ENCODE measurements around the gene AAMP. TPM values are rescaled to one million over a fixed set of nuclear protein-coding genes. Genes with fewer than 3 reads are reported as not detected.

The AAMP gene
- total and polyA plus RNA-seq, 2 donors (not counting 3 experiments of a cell fraction or from before 2014, with no cell fraction given), result 69.3 to 84.4 TPM

GRCh38 chr2:218290316-218291261 is 20.7 kb upstream of the AAMP start:
- no peaks in the 10 kb centered on the region for H3K27me3 ChIP-seq (ENCODE audit: control insufficient read depth in 2 of 2, insufficient read depth in 2 of 2, low read length in 2 of 2)
- intact Hi-C loops (cut with micrococcal nuclease), result no loop called here
- no peaks in the 10 kb centered on the region for H3K9me3 ChIP-seq (replicated peaks; ENCODE audit: control insufficient read depth, insufficient read depth, low read length)
- H3K79me2 ChIP-seq (ENCODE audit: control insufficient read depth, insufficient read depth, low read length), result peaks cover 52% of the 10 kb centered on the region
- H3K4me1 ChIP-seq (ENCODE audit: control insufficient read depth, extremely low read depth, insufficient read depth, low read length), result peaks cover 77% of the 10 kb centered on the region
- no peak for TF ChIP-seq MAX (IDR thresholded peaks at IDR 0.05; ENCODE audit: insufficient read depth, insufficient read length)
- no peak for TF ChIP-seq JUN (IDR thresholded peaks at IDR 0.05; ENCODE audit: borderline replicate concordance, insufficient read depth, insufficient read length, low read depth)
- peak overlapping the region; percentile 84 for H3K4me2 ChIP-seq (ENCODE audit: insufficient read depth, low read length)
- H3K9me1 ChIP-seq (replicated peaks; ENCODE audit: control insufficient read depth, extremely low read depth, insufficient read depth, low read length), result no peaks in the 10 kb centered on the region
- BruUV-seq (replicated peaks), result no TSS peak
- no peaks in the 10 kb centered on the region for H4K20me1 ChIP-seq (replicated peaks; ENCODE audit: control insufficient read depth, extremely low read depth, insufficient read depth, low read length)
- ChIA-PET CTCF (interaction anchor here (0.8 to 3.5 kb wide), 6 partner anchors 11 to 105 kb away, joined by 3 to 51 read pairs (median 10); partner anchors contain the start of genes AAMP, CATIP and PNKD), POLR2A (interaction anchor here (0.8 kb wide), 1 partner anchor 8 kb away, joined by 4 read pairs; no protein-coding TSS in a partner anchor)
- peak overlapping the region; percentile 69 to 79 (median 74) for H3K4me3 ChIP-seq (replicated peaks in 1 of 3; ENCODE audit: insufficient read depth in 1 of 3, low read depth in 1 of 3, low read length in 3 of 3)
- FAIRE-seq (no peak), DNase-seq (ENCODE audit: low read depth, low spot score) (no peak)
- no peaks in the 10 kb centered on the region for H3K36me3 ChIP-seq (ENCODE audit: control insufficient read depth in 2 of 2, extremely low read depth in 1 of 2, insufficient read depth in 2 of 2, low read length in 2 of 2)
- peak overlapping the region; percentile 63 for H3K27ac ChIP-seq (ENCODE audit: insufficient read depth, low read depth, low read length)
- dilution Hi-C loops (cut with MboI; ENCODE audit: extremely low pct_ligation_motif_present, low sequenced_read_pairs), result no loop called here
- H2AFZ ChIP-seq (ENCODE audit: low read depth, low read length), result no peak overlapping the region
- H3K9ac ChIP-seq (replicated peaks; ENCODE audit: extremely low read depth, insufficient read depth, low read length), result peak overlapping the region; percentile 77

- H3K27ac ChIP-seq (ENCODE audit: insufficient read depth, low read depth, low read length), result peak overlapping the region; percentile 16
- intact Hi-C loops (cut with micrococcal nuclease), result no loop called here
Measured at GRCh38 chr2:218289639-218290315, 19.8 kb upstream of the AAMP start.

More at GRCh38 chr2:218289639-218290315, 19.8 kb upstream of the AAMP start:
- no peaks in the 10 kb centered on the region for H3K9me3 ChIP-seq (replicated peaks; ENCODE audit: control insufficient read depth, insufficient read depth, low read length)
- H3K27me3 ChIP-seq (ENCODE audit: control insufficient read depth in 2 of 2, insufficient read depth in 2 of 2, low read length in 2 of 2), result no peaks in the 10 kb centered on the region
- H2AFZ ChIP-seq (ENCODE audit: low read depth, low read length), result no peak overlapping the region
- peak overlapping the region; percentile 77 for H3K9ac ChIP-seq (replicated peaks; ENCODE audit: extremely low read depth, insufficient read depth, low read length)
- peak; percentile 57 for DNase-seq (ENCODE audit: low read depth, low spot score)
- H3K9me1 ChIP-seq (replicated peaks; ENCODE audit: control insufficient read depth, extremely low read depth, insufficient read depth, low read length), result no peaks in the 10 kb centered on the region
- peak overlapping the region; percentile 84 for H3K4me2 ChIP-seq (ENCODE audit: insufficient read depth, low read length)
- peaks cover 77% of the 10 kb centered on the region for H3K4me1 ChIP-seq (ENCODE audit: control insufficient read depth, extremely low read depth, insufficient read depth, low read length)
- FAIRE-seq, result no peak
- dilution Hi-C loops (cut with MboI; ENCODE audit: extremely low pct_ligation_motif_present, low sequenced_read_pairs), result no loop called here
- TF ChIP-seq POLR2A (IDR thresholded peaks at IDR 0.05; ENCODE audit: low read depth, low read length), result no peak
- TF ChIP-seq FOS (IDR thresholded peaks at IDR 0.05; ENCODE audit: borderline replicate concordance, insufficient read depth, low read length), result no peak
- BruUV-seq (replicated peaks), result no TSS peak
- ChIA-PET POLR2A (no interaction called here), CTCF (interaction anchor here (1.1 to 3.5 kb wide), 4 partner anchors 17 to 106 kb away, joined by 3 to 51 read pairs (median 20); partner anchors contain the start of genes AAMP, CATIP and PNKD)
- H3K36me3 ChIP-seq (ENCODE audit: control insufficient read depth in 2 of 2, extremely low read depth in 1 of 2, insufficient read depth in 2 of 2, low read length in 2 of 2), result peaks cover 0 to 2% of the 10 kb centered on the region in 2 experiments
- H3K4me3 ChIP-seq (replicated peaks in 1 of 3; ENCODE audit: insufficient read depth in 1 of 3, low read depth in 1 of 3, low read length in 3 of 3), result peak overlapping the region in 2 of 3 experiments; percentile 69 to 79
- no peaks in the 10 kb centered on the region for H4K20me1 ChIP-seq (replicated peaks; ENCODE audit: control insufficient read depth, extremely low read depth, insufficient read depth, low read length)
- H3K79me2 ChIP-seq (ENCODE audit: control insufficient read depth, insufficient read depth, low read length), result peaks cover 60% of the 10 kb centered on the region

Data from endothelial cell of umbilical vein (primary cell).